Fibroblast of skin of scalp (primary cell): ENCODE data around the gene SCN3A. TPM values are rescaled to one million over a fixed set of nuclear protein-coding genes. Genes with fewer than 3 reads are reported as not detected.

Experiments used
- DNase-seq: peaks from one replicate; pipeline ENCODE4 v3.0.0-alpha.2; 2013
- polyA plus RNA-seq, 2 experiments: library from polyadenylated mRNA; unstranded; fragments of 120-200 nt; gene quantifications; one replicate each; pipeline ENCODE4 v1.2.1, GENCODE V29; 2013; ENCODE audit not compliant: insufficient read length in 2 of 2

SCN3A gene
- polyA plus RNA-seq (2013, experiment 1 of 2; ENCODE audit: insufficient read length), result 0.11 TPM
- polyA plus RNA-seq (2013, experiment 2 of 2; ENCODE audit: insufficient read length), result 0.37 TPM

- DNase-seq, result peak; percentile 51
Measured at GRCh38 chr2:165203689-165204559, at the start of gene SCN3A. Gene SCN3A, minus strand, starts transcription at chr2:165204050. Its CDS starts 27,656 bp downstream, at chr2:165176394.

- DNase-seq, result no peak
Measured at GRCh38 chr2:165253178-165253577, 49.3 kb upstream of the SCN3A start.

GRCh38 chr2:165251366-165251765, 47.5 kb upstream of the SCN3A start:
- DNase-seq, result no peak

GRCh38 chr2:165248238-165248637, 44.4 kb upstream of the SCN3A start:
- no peak for DNase-seq

GRCh38 chr2:165245081-165245793, 41.4 kb upstream of the SCN3A start:
- DNase-seq, result no peak

GRCh38 chr2:165240916-165241315, 37.1 kb upstream of the SCN3A start:
- no peak for DNase-seq

- DNase-seq, result no peak
Measured at GRCh38 chr2:165239856-165240515, 36.1 kb upstream of the SCN3A start.

- DNase-seq, result peak; percentile 39
Measured at GRCh38 chr2:165239230-165239629, 35.4 kb upstream of the SCN3A start, which contains the start of gene SCN2A. Gene SCN2A, plus strand, starts transcription at chr2:165239414. Its CDS starts 56,410 bp downstream, at chr2:165295824.

GRCh38 chr2:165238295-165238694, 34.4 kb upstream of the SCN3A start:
- peak; percentile 34 for DNase-seq

- DNase-seq, result no peak
Measured at GRCh38 chr2:165237056-165237455, 33.2 kb upstream of the SCN3A start.

- no peak for DNase-seq
Measured at GRCh38 chr2:165227571-165227970, 23.7 kb upstream of the SCN3A start.

- DNase-seq, result no peak
Measured at GRCh38 chr2:165224941-165225340, 21.1 kb upstream of the SCN3A start.

- no peak for DNase-seq
Measured at GRCh38 chr2:165219481-165219880, 15.6 kb upstream of the SCN3A start.

- DNase-seq, result no peak
Measured at GRCh38 chr2:165214093-165214492, 10.2 kb upstream of the SCN3A start.

GRCh38 chr2:165208094-165208493, 4.2 kb upstream of the SCN3A start:
- DNase-seq, result no peak

GRCh38 chr2:165205865-165206264, 2.0 kb upstream of the SCN3A start:
- no peak for DNase-seq

GRCh38 chr2:165202239-165202638, 1.6 kb downstream of the SCN3A start:
- DNase-seq, result no peak

GRCh38 chr2:165198181-165198580, 5.7 kb downstream of the SCN3A start:
- no peak for DNase-seq

- no peak for DNase-seq
Measured at GRCh38 chr2:165197346-165197745, 6.5 kb downstream of the SCN3A start.

GRCh38 chr2:165196411-165196810, 7.4 kb downstream of the SCN3A start:
- DNase-seq, result no peak

GRCh38 chr2:165193178-165193777, 10.6 kb downstream of the SCN3A start:
- DNase-seq, result no peak

- DNase-seq, result no peak
Measured at GRCh38 chr2:165192729-165193128, 11.1 kb downstream of the SCN3A start.
